Activated naive CD8-positive, alpha-beta T cell (primary cell): ENCODE measurements around the gene IL1RAPL2.
"Not testable (repeated sequence)": the region's sequence is repeated elsewhere in the genome, so short reads cannot be mapped to it uniquely, and the experiment has no call there.

Experiments
- H3K27ac Mint-ChIP-seq: one replicate; pipeline ENCODE4 v1.8.0; 2021; ENCODE audit warnings: mixed read lengths
- H3K27me3 Mint-ChIP-seq: one replicate; pipeline ENCODE4 v1.8.0; 2021; ENCODE audit warnings: mixed read lengths
- H3K36me3 Mint-ChIP-seq: one replicate; pipeline ENCODE4 v1.8.0; 2021; ENCODE audit warnings: mixed read lengths
- H3K4me1 Mint-ChIP-seq: one replicate; pipeline ENCODE4 v1.8.0; 2021; ENCODE audit warnings: low read depth, mixed read lengths
- H3K4me3 Mint-ChIP-seq: one replicate; pipeline ENCODE4 v1.8.0; 2021; ENCODE audit warnings: mild to moderate bottlenecking, mixed read lengths
- H3K9me3 Mint-ChIP-seq: one replicate; pipeline ENCODE4 v1.8.0; 2021; ENCODE audit warnings: low read depth, mixed read lengths

Gene IL1RAPL2

GRCh38 chrX:105650577-105650976, 1084.6 kb downstream of the IL1RAPL2 start:
- Mint-ChIP-seq H3K9me3 (no peaks in the 10 kb centered on the region), H3K36me3 (no peaks in the 10 kb centered on the region), H3K4me3 (no peak overlapping the region), H3K27ac (no peak overlapping the region), H3K4me1 (no peaks in the 10 kb centered on the region), H3K27me3 (no peaks in the 10 kb centered on the region)

DNA sequence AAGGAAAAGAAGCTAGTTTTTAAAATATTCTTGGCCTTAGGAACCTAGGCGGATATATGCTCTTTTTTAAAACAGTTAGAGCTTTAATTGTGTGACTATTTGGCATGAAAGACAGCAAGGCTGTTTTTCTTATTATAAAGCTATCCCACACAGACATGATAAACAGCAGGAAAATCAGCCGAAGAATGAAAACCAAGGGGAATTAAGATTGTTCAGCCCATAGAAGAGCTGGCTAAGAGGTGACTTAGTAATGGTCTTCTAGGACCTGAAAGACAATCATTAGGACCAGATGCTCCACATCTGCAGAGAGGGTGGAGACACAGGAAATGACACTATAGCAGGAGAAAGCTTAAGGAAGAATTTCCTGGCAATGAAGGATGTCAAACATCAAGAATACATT, 1085.0 kb downstream of the IL1RAPL2 start:
- Mint-ChIP-seq H3K36me3 (no peaks in the 10 kb centered on the region), H3K27ac (no peak overlapping the region), H3K4me1 (no peaks in the 10 kb centered on the region), H3K27me3 (no peaks in the 10 kb centered on the region), H3K4me3 (no peak overlapping the region), H3K9me3 (no peaks in the 10 kb centered on the region)

DNA sequence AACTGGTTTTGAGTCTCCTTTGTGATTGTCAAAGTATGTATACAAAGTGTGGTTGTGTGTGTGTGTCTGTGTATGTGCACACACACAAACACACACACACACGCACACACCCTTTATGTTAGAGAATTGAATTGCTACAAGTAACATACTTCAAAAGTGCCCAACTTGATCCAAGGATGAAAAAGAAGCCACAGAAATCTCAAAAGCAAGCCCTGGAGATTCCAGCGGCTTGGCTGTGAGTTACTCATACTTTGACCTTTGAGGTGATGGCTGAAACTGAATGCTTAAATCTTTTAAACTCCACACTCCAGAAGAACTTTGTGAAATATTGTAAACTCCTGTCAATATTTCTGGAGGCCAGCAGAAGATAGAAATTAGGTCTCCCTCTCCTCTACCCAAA, 1087.9 kb downstream of the IL1RAPL2 start:
- Mint-ChIP-seq H3K4me3 (no peak overlapping the region), H3K27me3 (no peaks in the 10 kb centered on the region), H3K9me3 (no peaks in the 10 kb centered on the region), H3K27ac (no peak overlapping the region), H3K4me1 (no peaks in the 10 kb centered on the region), H3K36me3 (no peaks in the 10 kb centered on the region)

- H3K36me3 Mint-ChIP-seq: no peaks in the 10 kb centered on the region
- H3K9me3 Mint-ChIP-seq: no peaks in the 10 kb centered on the region
- no peaks in the 10 kb centered on the region for H3K27me3 Mint-ChIP-seq
- H3K27ac Mint-ChIP-seq: no peak overlapping the region
- no peaks in the 10 kb centered on the region for H3K4me1 Mint-ChIP-seq
- H3K4me3 Mint-ChIP-seq: no peak overlapping the region
Observed at GRCh38 chrX:105658136-105658535, 1092.1 kb downstream of the IL1RAPL2 start.

DNA sequence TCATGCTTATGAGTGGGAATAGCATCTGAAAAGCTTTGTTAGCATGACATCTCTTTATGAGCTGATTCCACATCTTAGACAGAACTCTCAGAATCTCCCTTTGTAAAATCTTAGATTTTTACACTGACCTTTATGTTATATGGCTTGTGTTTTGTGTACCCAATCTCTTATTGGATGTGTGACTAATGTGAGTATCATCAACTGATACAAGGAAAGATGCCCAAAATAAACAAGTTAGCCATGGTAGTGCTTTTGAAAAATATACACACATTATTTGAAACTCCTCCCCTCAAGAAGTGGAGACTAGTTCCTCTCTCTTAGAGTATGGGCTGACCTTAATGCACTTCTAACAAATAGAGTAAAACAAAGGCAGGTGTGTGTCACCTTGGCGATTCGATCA, 1096.2 kb downstream of the IL1RAPL2 start:
- Mint-ChIP-seq H3K4me3 (no peak overlapping the region), H3K27ac (no peak overlapping the region), H3K27me3 (no peaks in the 10 kb centered on the region), H3K36me3 (no peaks in the 10 kb centered on the region), H3K4me1 (no peaks in the 10 kb centered on the region), H3K9me3 (no peaks in the 10 kb centered on the region)

DNA sequence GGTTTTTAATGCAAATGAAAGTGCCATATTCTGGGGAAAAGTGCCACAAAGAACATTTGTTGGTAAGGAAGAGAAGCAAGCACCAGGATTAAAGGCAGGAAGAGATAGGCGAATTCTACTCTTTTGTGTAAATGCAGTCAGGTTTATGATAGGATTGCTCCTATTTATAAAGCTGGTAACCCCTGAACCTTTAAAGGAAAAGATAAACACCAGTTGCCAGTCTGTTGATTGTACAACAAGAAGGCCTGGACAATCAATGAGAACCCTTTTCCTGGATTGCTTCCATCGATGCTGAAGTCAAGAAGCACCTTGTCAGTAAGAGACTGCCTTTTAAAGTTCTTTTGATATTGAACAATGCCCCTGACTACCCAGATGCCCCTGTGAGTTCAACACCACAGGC, 1098.2 kb downstream of the IL1RAPL2 start:
- H3K9me3 Mint-ChIP-seq: no peaks in the 10 kb centered on the region
- no peaks in the 10 kb centered on the region for H3K27me3 Mint-ChIP-seq
- H3K36me3 Mint-ChIP-seq: no peaks in the 10 kb centered on the region
- H3K27ac Mint-ChIP-seq: no peak overlapping the region
- H3K4me1 Mint-ChIP-seq: no peaks in the 10 kb centered on the region
- no peak overlapping the region for H3K4me3 Mint-ChIP-seq

- not testable (repeated sequence) for H3K9me3 Mint-ChIP-seq
Observed at GRCh38 chrX:105684288-105684687, 1118.3 kb downstream of the IL1RAPL2 start.

GRCh38 chrX:105694839-105695238, 1128.8 kb downstream of the IL1RAPL2 start:
- Mint-ChIP-seq H3K36me3 (no peaks in the 10 kb centered on the region), H3K9me3 (no peaks in the 10 kb centered on the region), H3K4me3 (no peak overlapping the region), H3K4me1 (no peaks in the 10 kb centered on the region), H3K27me3 (no peaks in the 10 kb centered on the region), H3K27ac (no peak overlapping the region)

More at GRCh38 chrX:105684288-105684687, 1118.3 kb downstream of the IL1RAPL2 start:
- not testable (repeated sequence) for H3K4me1 Mint-ChIP-seq, H3K4me3 Mint-ChIP-seq, H3K36me3 Mint-ChIP-seq, H3K27me3 Mint-ChIP-seq, H3K27ac Mint-ChIP-seq

DNA sequence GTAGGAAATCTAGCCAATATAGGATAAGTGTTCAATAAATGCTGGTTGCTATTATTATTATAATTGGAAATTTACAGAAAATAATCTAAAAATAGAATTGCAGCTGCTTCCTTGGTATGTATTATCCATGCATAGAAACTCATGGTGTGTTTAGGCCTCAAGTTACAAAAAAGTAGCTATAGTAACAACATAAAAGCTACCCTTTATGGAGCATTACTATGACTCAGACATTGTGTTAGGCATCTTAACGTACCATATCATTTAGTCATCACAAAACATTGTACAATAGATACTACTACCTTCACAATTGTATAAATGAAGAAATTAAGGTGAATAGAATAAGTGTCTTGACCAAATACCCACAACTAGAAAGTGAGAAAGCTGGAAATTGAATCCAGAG, 1129.5 kb downstream of the IL1RAPL2 start:
- Mint-ChIP-seq H3K4me1 (no peaks in the 10 kb centered on the region), H3K4me3 (no peak overlapping the region), H3K27me3 (no peaks in the 10 kb centered on the region), H3K27ac (no peak overlapping the region), H3K9me3 (no peaks in the 10 kb centered on the region), H3K36me3 (no peaks in the 10 kb centered on the region)

GRCh38 chrX:105696870-105697269, 1130.9 kb downstream of the IL1RAPL2 start:
- Mint-ChIP-seq H3K36me3 (no peaks in the 10 kb centered on the region), H3K27ac (no peak overlapping the region), H3K4me3 (no peak overlapping the region), H3K4me1 (no peaks in the 10 kb centered on the region), H3K27me3 (no peaks in the 10 kb centered on the region), H3K9me3 (no peaks in the 10 kb centered on the region)

DNA sequence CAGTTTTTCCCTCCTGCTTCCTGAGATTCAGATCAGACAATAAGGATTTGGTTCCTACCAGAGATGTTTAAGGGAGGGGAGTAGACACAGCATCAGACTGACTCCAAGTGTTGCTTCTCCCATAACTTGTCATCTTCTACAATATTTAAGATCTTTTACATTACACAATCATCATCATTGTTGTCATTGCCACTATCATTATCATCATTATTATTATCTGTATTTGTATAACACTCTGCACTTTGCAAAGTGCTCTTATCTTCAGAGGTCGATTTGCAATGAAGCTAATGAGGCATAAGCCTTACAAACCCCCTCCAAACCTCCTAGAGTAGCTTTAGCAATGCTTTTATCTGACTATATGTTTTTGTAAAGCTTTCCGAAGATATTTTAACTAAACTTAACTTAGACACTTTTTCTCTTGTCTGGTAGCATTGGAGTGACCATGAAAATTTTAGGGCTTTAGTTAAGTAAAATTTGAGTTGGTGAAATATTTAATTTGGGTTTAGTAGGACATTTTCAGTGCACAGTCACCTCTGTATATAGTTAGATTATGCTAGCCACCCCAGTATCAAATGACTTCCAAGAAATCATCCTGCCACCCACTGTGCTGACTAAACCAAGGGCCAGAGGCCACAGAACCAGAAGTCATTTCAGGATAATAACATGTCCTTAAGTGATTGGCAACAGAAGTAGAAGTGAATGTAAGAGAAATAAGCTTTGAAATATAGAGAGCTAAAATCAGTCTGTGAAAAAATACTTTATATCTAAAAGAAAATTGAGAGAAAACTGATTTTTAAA, 1132.2 kb downstream of the IL1RAPL2 start:
- no peaks in the 10 kb centered on the region for H3K27me3 Mint-ChIP-seq
- H3K4me1 Mint-ChIP-seq: no peaks in the 10 kb centered on the region
- H3K36me3 Mint-ChIP-seq: no peaks in the 10 kb centered on the region
- H3K4me3 Mint-ChIP-seq: no peak overlapping the region
- H3K27ac Mint-ChIP-seq: no peak overlapping the region
- no peaks in the 10 kb centered on the region for H3K9me3 Mint-ChIP-seq

DNA sequence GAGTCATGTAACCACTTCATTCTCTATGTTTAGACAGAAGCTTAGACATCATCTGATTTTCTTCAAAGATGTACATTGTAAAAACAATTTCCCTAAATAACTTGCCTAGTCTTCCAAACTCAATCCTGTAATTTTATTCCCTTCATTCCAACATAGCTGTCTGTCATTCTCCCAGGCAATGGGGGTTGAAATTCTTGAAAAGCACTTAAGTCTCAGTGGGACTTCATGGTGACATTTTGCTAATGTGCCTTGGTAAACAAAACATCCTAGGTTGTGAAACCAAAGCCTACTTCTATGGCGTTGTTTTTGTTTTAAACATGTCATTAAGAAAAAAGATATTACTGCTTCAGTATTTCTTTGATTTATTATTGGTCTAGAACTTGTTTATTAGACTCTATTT, 1134.3 kb downstream of the IL1RAPL2 start:
- no peak overlapping the region for H3K27ac Mint-ChIP-seq
- H3K36me3 Mint-ChIP-seq: no peaks in the 10 kb centered on the region
- no peaks in the 10 kb centered on the region for H3K4me1 Mint-ChIP-seq
- H3K27me3 Mint-ChIP-seq: no peaks in the 10 kb centered on the region
- no peaks in the 10 kb centered on the region for H3K9me3 Mint-ChIP-seq
- H3K4me3 Mint-ChIP-seq: no peak overlapping the region

GRCh38 chrX:105701310-105702052, 1135.5 kb downstream of the IL1RAPL2 start:
- H3K4me1 Mint-ChIP-seq: no peaks in the 10 kb centered on the region

GRCh38 chrX:105703876-105704275, 1137.9 kb downstream of the IL1RAPL2 start:
- no peaks in the 10 kb centered on the region for H3K9me3 Mint-ChIP-seq
- no peaks in the 10 kb centered on the region for H3K27me3 Mint-ChIP-seq
- H3K36me3 Mint-ChIP-seq: no peaks in the 10 kb centered on the region
- no peak overlapping the region for H3K27ac Mint-ChIP-seq
- no peaks in the 10 kb centered on the region for H3K4me1 Mint-ChIP-seq
- H3K4me3 Mint-ChIP-seq: no peak overlapping the region

More at GRCh38 chrX:105701310-105702052, 1135.5 kb downstream of the IL1RAPL2 start:
- Mint-ChIP-seq H3K27me3 (no peaks in the 10 kb centered on the region), H3K9me3 (no peaks in the 10 kb centered on the region), H3K4me3 (no peak overlapping the region), H3K36me3 (no peaks in the 10 kb centered on the region), H3K27ac (no peak overlapping the region)

DNA sequence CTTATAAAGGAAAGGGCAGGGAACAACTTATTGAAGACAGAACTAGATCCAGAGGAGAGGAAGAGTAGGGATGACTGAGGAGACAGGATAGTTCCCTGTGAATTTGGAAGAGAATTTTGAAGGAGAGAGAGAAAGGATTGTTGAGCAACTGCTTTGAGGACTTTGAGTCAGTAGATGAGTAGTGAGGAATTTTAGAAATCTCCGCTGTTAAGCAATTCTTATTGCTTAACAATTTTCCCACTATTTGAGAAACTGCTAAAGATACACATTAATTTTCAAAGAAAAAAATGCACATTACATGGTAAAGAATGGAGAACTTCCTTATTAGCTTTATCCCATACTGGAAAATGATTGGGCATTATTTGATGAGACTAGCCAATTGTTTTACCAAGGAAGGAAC, 1140.0 kb downstream of the IL1RAPL2 start:
- no peaks in the 10 kb centered on the region for H3K36me3 Mint-ChIP-seq
- no peak overlapping the region for H3K27ac Mint-ChIP-seq
- no peak overlapping the region for H3K4me3 Mint-ChIP-seq
- no peaks in the 10 kb centered on the region for H3K4me1 Mint-ChIP-seq
- H3K27me3 Mint-ChIP-seq: no peaks in the 10 kb centered on the region
- no peaks in the 10 kb centered on the region for H3K9me3 Mint-ChIP-seq
